Stimulated activated CD8-positive, alpha-beta memory T cell treated with anti-CD3 and anti-CD28 coated beads, Interleukin-4, amount 100 ng/mL, for 48 hours (primary cell): Measurements from ENCODE around the gene LPCAT1.
"Not testable (repeated sequence)": the region's sequence is repeated elsewhere in the genome, so short reads cannot be mapped to it uniquely, and the experiment has no call there.

ENCODE experiments used
- DNase-seq: peaks from one replicate; pipeline ENCODE4 v3.0.0-alpha.2; 2020

The LPCAT1 gene

GRCh38 chr5:1521671-1522600 is 1.8 kb downstream of the LPCAT1 start:
- DNase-seq, result peak; percentile 22

GRCh38 chr5:1520791-1521453 is 2.8 kb downstream of the LPCAT1 start:
- DNase-seq, result no peak

DNA sequence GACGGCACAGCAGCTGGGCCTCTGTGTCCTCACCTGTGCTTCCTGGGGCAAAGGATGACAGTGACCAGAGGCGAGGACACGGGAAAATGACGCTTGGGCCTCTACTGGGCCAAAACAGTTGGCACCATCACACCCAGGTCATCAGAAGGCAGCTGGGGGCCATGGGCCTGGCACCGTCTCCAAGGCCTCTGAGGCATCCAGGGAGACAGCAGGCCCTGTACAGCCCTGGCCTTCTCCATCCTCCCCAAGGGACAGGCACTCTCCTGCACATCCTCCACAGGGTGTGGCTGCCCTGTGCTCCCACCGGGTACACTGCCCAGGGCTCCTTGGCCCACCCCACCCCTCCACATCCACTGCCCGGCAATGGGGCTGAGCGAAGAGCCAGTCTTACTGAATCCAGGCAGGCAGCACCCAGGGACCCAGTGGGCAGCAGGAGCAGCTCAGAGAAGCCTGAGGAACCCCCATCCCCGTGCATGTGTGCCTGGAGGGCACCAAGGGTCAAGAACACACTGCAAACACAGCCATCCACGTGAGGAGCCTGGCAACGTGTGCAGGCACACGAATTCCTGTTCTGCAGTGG is 4.0 kb downstream of the LPCAT1 start:
- peak; percentile 18 for DNase-seq

- DNase-seq, result peak; percentile 20
Measured at GRCh38 chr5:1517838-1518237, 5.9 kb downstream of the LPCAT1 start.

- peak; percentile 20 for DNase-seq
Measured at GRCh38 chr5:1516615-1517601, 6.9 kb downstream of the LPCAT1 start.

- peak; percentile 22 for DNase-seq
Measured at GRCh38 chr5:1515921-1516571, 7.7 kb downstream of the LPCAT1 start.

DNA sequence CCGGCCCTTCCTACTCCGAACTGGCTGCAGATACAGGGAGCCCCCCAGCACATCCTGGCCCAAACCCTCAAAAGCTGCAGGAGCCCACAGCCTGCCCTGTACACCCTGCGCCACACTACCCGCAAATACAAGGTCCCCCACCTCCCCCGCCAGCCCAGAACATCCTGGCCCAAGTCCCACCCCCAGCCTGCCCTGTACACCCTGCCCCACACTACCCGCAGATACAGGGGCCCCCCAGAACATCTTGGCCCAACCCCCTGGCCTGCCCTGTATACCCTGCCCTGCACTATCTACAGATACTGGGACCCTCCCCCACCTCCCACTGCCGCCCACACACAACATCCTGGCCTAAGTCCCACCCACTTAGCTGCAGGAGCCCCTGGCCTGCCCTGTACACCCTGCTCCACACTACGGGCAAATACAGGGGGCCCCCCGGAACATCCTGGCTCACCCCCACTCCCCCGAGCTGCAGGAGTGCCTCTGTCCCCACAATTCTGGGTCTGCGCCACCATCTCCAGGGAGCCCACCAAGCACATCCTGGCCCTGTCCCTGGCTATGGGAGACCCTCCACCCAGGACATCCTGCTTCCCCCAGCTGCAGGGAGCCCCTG is 8.3 kb downstream of the LPCAT1 start:
- DNase-seq, result peak; percentile 23

- not testable (repeated sequence) for DNase-seq
Measured at GRCh38 chr5:1514819-1515310, 8.9 kb downstream of the LPCAT1 start.

- peak; percentile 18 for DNase-seq
Measured at GRCh38 chr5:1514027-1514818, 9.5 kb downstream of the LPCAT1 start.

DNA sequence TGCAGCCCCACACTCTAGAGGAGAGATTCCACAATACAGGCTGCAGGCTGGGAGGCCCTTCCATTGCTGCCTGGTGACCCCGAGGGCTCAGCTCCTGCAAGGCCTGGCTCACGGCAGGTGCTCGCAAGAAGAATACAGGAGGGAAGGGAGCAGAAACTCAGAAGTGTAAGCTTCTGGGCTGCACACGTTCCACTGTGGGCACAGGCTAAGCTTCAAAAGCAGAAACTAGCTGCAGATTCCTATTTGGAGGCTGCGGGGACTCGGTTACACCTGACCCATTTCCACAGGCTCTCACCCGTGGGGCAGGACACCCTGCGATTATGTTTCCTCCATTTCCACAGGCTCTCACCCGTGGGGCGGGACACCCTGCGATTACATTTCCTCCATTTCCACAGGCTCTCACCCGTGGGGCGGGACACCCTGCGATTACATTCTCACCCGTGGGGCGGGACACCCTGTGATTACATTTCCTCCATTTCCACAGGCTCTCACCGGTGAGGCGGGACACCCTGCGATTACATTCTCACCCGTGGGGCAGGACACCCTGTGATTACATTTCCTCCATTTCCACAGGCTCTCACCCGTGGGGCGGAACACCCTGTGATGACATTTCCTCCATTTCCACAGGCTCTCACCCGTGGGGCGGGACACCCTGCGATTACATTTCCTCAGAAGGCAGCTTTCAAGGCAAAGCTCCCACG is 10.3 kb downstream of the LPCAT1 start:
- peak; percentile 16 for DNase-seq

DNA sequence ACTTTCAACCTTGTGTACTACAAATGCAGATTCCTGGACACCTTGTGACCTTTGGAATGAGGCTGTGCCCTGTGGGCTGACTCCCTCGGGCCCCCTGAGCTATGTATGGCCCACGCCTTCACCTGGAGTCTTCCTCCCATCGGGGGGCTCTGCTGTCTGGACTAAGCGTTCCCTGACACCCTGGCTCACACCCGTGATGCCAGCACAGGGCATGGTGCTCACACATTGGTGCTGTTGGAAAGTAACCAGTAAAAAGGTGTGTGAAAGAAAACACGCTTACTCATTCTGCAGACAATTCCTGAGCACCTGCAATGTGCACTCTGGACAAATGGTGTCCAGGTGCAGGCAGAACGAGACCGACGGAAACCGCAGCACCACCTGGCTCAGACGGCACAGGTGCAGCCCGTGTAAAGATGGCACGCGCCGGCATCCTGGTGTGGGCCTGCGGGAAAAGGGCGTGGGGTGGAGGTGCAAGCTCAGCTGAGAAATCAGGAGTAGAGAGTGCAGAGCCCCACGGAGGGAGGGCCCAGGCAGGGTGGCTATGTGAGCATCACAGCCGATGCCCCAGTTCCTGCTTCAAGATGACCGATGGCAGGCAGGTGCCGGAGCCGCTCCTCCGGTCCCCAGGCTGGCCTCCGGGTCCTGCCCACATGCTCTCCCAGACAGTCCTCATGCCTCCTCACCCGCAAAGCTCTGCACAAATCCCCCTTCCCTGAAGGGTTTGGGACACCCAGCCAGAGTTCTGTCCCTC is 11.0 kb downstream of the LPCAT1 start:
- peak; percentile 13 for DNase-seq

GRCh38 chr5:1511651-1512540 is 11.9 kb downstream of the LPCAT1 start:
- DNase-seq, result peak; percentile 18

DNA sequence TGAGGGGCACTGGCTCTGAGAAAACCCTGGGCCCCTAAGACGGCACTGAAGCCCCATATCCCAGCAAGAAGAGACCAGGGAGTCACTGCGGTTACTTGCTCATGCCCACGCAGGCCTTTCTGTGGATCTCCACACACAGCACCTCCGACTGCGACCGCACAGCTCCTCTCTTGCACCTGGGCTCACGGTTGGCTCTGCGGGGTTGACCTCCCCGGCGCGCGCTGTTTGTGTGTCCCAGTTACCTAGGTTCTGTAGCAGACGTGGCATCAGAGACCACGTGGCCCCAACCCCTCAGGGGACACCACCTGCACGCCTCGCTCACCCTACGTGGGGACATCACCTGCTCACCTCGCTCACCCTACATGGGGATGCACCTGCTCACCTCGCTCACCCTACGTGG is 12.7 kb downstream of the LPCAT1 start:
- no peak for DNase-seq

DNA sequence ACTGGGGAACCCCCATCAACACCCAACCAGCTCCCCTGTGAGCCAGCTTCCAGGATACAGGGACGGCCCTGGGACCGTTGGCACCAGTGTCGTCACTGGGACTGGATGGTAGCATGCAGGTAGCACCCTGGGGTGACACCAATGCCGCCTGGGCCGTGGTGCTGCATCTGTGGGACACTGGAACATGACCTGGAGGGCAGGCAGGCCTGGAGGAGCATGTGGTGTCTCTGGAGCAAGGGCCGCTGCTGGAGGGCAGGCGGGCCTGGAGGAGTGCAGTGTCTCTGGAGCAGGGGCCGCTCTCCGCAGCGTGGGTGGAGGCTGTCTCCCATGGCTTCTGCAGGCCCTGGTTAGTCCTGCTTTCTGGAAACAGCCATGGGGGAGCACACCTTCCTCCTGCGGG is 13.1 kb downstream of the LPCAT1 start:
- DNase-seq, result no peak

GRCh38 chr5:1510151-1510561 is 13.6 kb downstream of the LPCAT1 start:
- DNase-seq, result no peak

DNA sequence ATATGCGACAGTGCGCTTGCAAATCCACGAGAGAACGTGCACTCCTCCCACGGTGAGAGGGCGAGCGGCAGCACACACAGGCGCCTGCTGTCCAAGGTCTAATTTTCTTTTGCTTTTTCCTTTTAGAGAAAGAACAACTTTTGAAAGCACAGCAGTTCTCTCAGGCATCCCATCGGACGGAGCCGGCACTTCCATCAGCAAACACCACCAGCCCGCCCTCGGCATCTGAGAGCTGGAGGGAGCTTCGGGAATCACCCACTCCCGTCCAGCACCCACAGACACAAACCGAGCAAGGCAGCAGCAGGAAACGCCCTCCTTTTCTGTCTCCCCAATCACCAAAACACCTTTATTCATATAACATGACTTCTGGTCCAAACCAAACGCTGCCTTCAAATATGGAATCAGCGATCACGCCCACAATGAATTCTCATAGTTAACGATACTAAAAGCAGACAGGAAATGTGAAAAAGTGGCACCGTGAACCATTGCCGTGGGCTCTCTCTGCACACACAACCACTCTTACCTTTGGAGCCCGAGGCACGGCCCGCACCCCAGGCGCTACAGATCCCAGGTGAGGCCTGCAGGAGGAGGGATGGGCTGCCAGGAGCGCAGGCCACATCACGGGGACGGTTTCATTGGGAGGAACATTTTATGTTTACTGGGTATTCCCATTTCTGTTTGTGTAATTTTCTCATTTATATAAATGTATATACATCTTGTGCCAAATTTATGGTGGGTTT is 14.2 kb downstream of the LPCAT1 start:
- no peak for DNase-seq

DNA sequence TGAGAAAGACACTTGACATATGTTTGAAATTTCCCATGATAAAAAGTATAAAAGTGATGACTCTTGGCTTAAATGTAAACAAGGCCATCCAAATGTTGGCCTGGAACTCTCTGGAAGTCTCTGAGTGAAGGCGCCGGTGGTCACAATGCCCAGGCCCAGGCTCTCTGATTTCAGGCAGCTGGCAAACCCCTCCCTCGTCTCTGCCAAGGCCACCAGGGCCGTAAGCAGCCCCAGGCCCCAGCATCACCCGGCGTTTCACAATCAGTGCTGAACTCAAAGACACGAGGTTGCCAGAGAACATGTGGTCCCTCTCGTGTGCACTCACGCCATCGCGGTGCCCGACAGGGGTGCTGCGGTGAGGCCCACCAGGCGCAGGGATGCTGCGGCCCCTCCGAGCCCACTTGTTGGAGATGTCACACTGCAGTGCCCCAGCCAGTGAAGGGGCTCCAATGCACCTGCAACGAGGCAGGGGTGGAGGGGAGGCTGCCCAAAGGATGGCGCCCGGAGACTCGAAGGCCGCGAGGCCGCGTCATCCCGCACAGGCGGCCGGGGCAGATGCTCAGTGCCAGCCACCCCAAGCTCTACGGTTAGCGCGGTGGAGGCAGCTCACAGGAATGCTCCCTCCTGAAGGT is 15.0 kb downstream of the LPCAT1 start:
- DNase-seq, result peak; percentile 16
